GM12878 (cell line): ENCODE data around the gene SMARCD1. TPM values are rescaled to one million over a fixed set of nuclear protein-coding genes. Genes with fewer than 3 reads are reported as not detected.

Experiments used
- ATAC-seq: fragments of 200-7000 bp; cut with Tn5 transposase; 3 replicates; pipeline ENCODE4 v1.9.1; 2020; ENCODE audit warnings: mild to moderate bottlenecking, moderate library complexity
- BruUV-seq: library from RNA; stranded (reverse); fragments of 400-500 nt; replicated peaks from 2 replicates; lab custom pipeline; 2021; lab: Mats Ljungman, UMichigan
- CTCF ChIA-PET: fragments of 300-600 bp; sonication (Branson Sonifier 250); formaldehyde crosslinking; extraction: SDS; loops from one replicate; lab custom pipeline; 2021; ENCODE audit warnings: inconsistent platforms; lab: Yijun Ruan, JAX
- POLR2A ChIA-PET: fragments of 350-600 bp; formaldehyde crosslinking; extraction: SDS; loops from one replicate; lab custom pipeline; 2021; ENCODE audit warnings: inconsistent platforms; lab: Charles Lee
- RAD21 ChIA-PET: fragments of 300-600 bp; sonication (Branson Sonifier 250); formaldehyde crosslinking; loops from one replicate; lab custom pipeline; 2023; ENCODE audit warnings: antibody characterized with exemption; ENCODE audit not compliant: unreplicated experiment; lab: Charles Lee
- SMC1A ChIA-PET: fragments of 300-600 bp; sonication (Branson Sonifier 250); formaldehyde crosslinking; loops from one replicate; lab custom pipeline; 2023; ENCODE audit not compliant: unreplicated experiment, uncharacterized antibody; lab: Charles Lee
- DNase-seq: peaks from one replicate; pipeline ENCODE4 v3.0.0-alpha.2; 2011; ENCODE audit warnings: low read depth, low spot score
- FAIRE-seq: peaks from 3 replicates; lab custom pipeline; 2011; peaks lifted over from hg19 to GRCh38; lab: Jason Lieb, UNC
- H2AFZ ChIP-seq: 2 replicates; pipeline ENCODE4 v1.6.0; 2011; ENCODE audit warnings: low read depth, low read length, control low read depth; ENCODE audit not compliant: control insufficient read depth
- H3K27ac ChIP-seq: 2 replicates; pipeline ENCODE4 v1.5.1; 2011; ENCODE audit warnings: control low read depth; ENCODE audit not compliant: control insufficient read depth, insufficient read depth
- H3K27me3 ChIP-seq, 2 experiments: replicated peaks in 1 of 2; 2 replicates each; pipeline versions ENCODE4 v1.6.0 to v1.6.1; 2011; ENCODE audit warnings: low read length in 1 of 2; ENCODE audit not compliant: control insufficient read depth in 2 of 2, insufficient read depth in 2 of 2
- H3K36me3 ChIP-seq, 2 experiments: 2 replicates each; pipeline ENCODE4 v1.5.1; 2011; ENCODE audit warnings: low read length in 1 of 2; ENCODE audit not compliant: control insufficient read depth in 2 of 2, insufficient read depth in 2 of 2
- H3K4me1 ChIP-seq: 2 replicates; pipeline ENCODE4 v1.6.1; 2011; ENCODE audit warnings: mild to moderate bottlenecking, low read length, moderate library complexity, mixed read lengths; ENCODE audit not compliant: control insufficient read depth, insufficient read depth
- H3K4me2 ChIP-seq: 2 replicates; pipeline ENCODE4 v1.6.0; 2011; ENCODE audit warnings: control low read depth; ENCODE audit not compliant: control insufficient read depth, insufficient read depth
- H3K4me3 ChIP-seq: fragments of 200-600 bp; sonication (generic); 2 replicates; pipeline ENCODE4 v1.5.1; 2016
- H3K79me2 ChIP-seq: 2 replicates; pipeline ENCODE4 v1.6.0; 2011; ENCODE audit warnings: low read length; ENCODE audit not compliant: control insufficient read depth, insufficient read depth
- H3K9ac ChIP-seq: 2 replicates; pipeline ENCODE4 v1.8.0; 2011; ENCODE audit warnings: low read length, control low read depth, mixed read lengths; ENCODE audit not compliant: control insufficient read depth, insufficient read depth
- H3K9me3 ChIP-seq: replicated peaks from 3 replicates; pipeline ENCODE4 v1.5.1; 2011; ENCODE audit warnings: mild to moderate bottlenecking, low read length; ENCODE audit not compliant: control insufficient read depth, insufficient read depth
- H4K20me1 ChIP-seq: 2 replicates; pipeline ENCODE4 v1.6.0; 2011; ENCODE audit not compliant: control insufficient read depth, insufficient read depth
- BACH1 ChIP-seq: fragments of 450-650 bp; IDR thresholded peaks from 2 replicates; pipeline ENCODE4 v1.6.1; 2017; ENCODE audit warnings: mild to moderate bottlenecking, borderline replicate concordance
- BHLHE40 ChIP-seq, 2 experiments: fragments of 450-650 bp in 1 of 2; IDR thresholded peaks; 2 replicates each; pipeline ENCODE4 v1.6.1; 2011 to 2017; ENCODE audit warnings: low read depth in 2 of 2, borderline replicate concordance in 1 of 2, improper control_type of control experiment in 1 of 2, low read length in 1 of 2, mild to moderate bottlenecking in 1 of 2
- CBX3 ChIP-seq: fragments of 200-600 bp; sonication (generic); IDR thresholded peaks from 2 replicates; pipeline ENCODE4 v1.6.1; 2016; ENCODE audit warnings: low read depth, borderline replicate concordance
- CHD1 ChIP-seq: IDR thresholded peaks from 2 replicates; pipeline ENCODE4 v1.6.1; 2012; ENCODE audit warnings: low read depth, low read length, improper control_type of control experiment
- EED ChIP-seq: sonication (generic); IDR thresholded peaks from 2 replicates; pipeline ENCODE4 v1.6.1; 2016; ENCODE audit warnings: antibody characterized with exemption, low read depth
- ETV6 ChIP-seq, 2 experiments: fragments of 450-650 bp in 1 of 2; IDR thresholded peaks in 1 of 2; conservative IDR thresholded peaks in 1 of 2; 2 replicates each; pipeline ENCODE4 v1.6.1; 2014; ENCODE audit warnings: antibody characterized with exemption in 1 of 2, borderline replicate concordance in 1 of 2, low read depth in 1 of 2, mild to moderate bottlenecking in 1 of 2, moderate library complexity in 1 of 2
- HCFC1 ChIP-seq: fragments of 150-350 bp; IDR thresholded peaks from 2 replicates; pipeline ENCODE4 v1.6.1; 2014; ENCODE audit warnings: low read length
- JUNB ChIP-seq: IDR thresholded peaks from 2 replicates; pipeline ENCODE4 v1.6.1; 2016; ENCODE audit warnings: antibody characterized with exemption, mild to moderate bottlenecking
- NBN ChIP-seq: fragments of 450-650 bp; IDR thresholded peaks from 2 replicates; pipeline ENCODE4 v1.6.1; 2016
- PAX5 ChIP-seq: IDR thresholded peaks from 2 replicates; pipeline ENCODE4 v1.6.1; 2011; ENCODE audit warnings: low read depth, low read length, borderline replicate concordance
- PBX3 ChIP-seq: IDR thresholded peaks from 2 replicates; pipeline ENCODE4 v1.6.1; 2011; ENCODE audit warnings: mild to moderate bottlenecking, low read depth, low read length, moderate library complexity; ENCODE audit not compliant: insufficient replicate concordance
- TAF1 ChIP-seq: IDR thresholded peaks from 2 replicates; pipeline ENCODE4 v1.6.1; 2011; ENCODE audit warnings: mild to moderate bottlenecking, low read depth, low read length, borderline replicate concordance
- USF2 ChIP-seq: IDR thresholded peaks from 2 replicates; pipeline ENCODE4 v1.6.1; 2011; ENCODE audit warnings: low read depth, low read length, improper control_type of control experiment, borderline replicate concordance
- YY1 ChIP-seq: IDR thresholded peaks from 2 replicates; pipeline ENCODE4 v1.6.1; 2011; ENCODE audit warnings: low read depth, mild to moderate bottlenecking, low read length
- WGBS: methylation state at CpG from one replicate; pipeline ENCODE4 v1.1.6; 2016; ENCODE audit warnings: low lambda C conversion rate; ENCODE audit not compliant: insufficient replicate concordance, insufficient coverage; ENCODE audit errors: missing lambda C conversion rate; 5-methylcytosine and 5-hydroxymethylcytosine counted together
- in situ Hi-C: fragments of 300-500 bp; cut with MboI; formaldehyde crosslinking; loops from 9 replicates; pipeline ENCODE4 v1.14.3; 2018; ENCODE audit warnings: mixed read lengths
- intact Hi-C: fragments of 100-400 bp; cut with micrococcal nuclease; formaldehyde crosslinking; loops from one replicate; pipeline ENCODE4 v1.14.2; 2022; ENCODE audit not compliant: unreplicated experiment
- polyA plus RNA-seq, 11 experiments: library from polyadenylated mRNA; depleted of rRNA in 4 of 11; unstranded in 6 of 11; stranded (reverse) in 5 of 11; fragments of >200 nt; fragmentation: Nextera tagmentation in 4 of 11; fragmentation: Illumina TruSeq in 1 of 11; extraction: Ambion mirVana in 4 of 11; extraction: Trizol in 1 of 11; gene quantifications; 1 replicate in 1 of 11; 2 replicates in 10 of 11; pipeline versions ENCODE4 v1.2.1 to v1.2.3, GENCODE V29; 2011 to 2016; ENCODE audit warnings: inconsistent platforms in 2 of 11, missing spikeins in 2 of 11, low read depth in 1 of 11
- total RNA-seq, 4 experiments: library from RNA; depleted of rRNA in 3 of 4; stranded (reverse); fragments of >200 nt in 3 of 4; fragmentation: Illumina TruSeq in 1 of 4; extraction: Trizol in 1 of 4; gene quantifications; 2 replicates each; pipeline versions ENCODE4 v1.2.1 to v1.2.3, GENCODE V29; 2013 to 2021

SMARCD1 gene
- total and polyA plus RNA-seq, 10 of the 15 experiments (the other 5 are each of a cell fraction or from before 2014, with no cell fraction given) = 1.4 to 92.4 (median 58.9) TPM

GRCh38 chr12:50087995-50088394 lies 2.9 kb downstream of the SMARCD1 start:
- no peak overlapping the region for H3K27ac ChIP-seq
- 67% methylated on average over 3 of the region's 3 CpGs for WGBS
- no peak for TF ChIP-seq CBX3
- TF ChIP-seq CHD1 = no peak
- no peak for TF ChIP-seq PAX5
- TF ChIP-seq YY1 = no peak
- no peak for TF ChIP-seq PBX3
- TF ChIP-seq ETV6 (conservative IDR thresholded peaks at IDR 0.05 in 1 of 2, IDR thresholded peaks at IDR 0.05 in 1 of 2; ENCODE audit: borderline replicate concordance in 1 of 2, low read depth in 1 of 2) = no peak
- TF ChIP-seq BACH1 = no peak
- TF ChIP-seq HCFC1 = no peak
- no peak for TF ChIP-seq JUNB
- no peak for TF ChIP-seq NBN
- TF ChIP-seq USF2 = no peak
- no peak for TF ChIP-seq BHLHE40 (IDR thresholded peaks at IDR 0.05; ENCODE audit: borderline replicate concordance in 1 of 2, low read depth in 2 of 2, low read length in 1 of 2)
- no peak for TF ChIP-seq TAF1
- no peak for TF ChIP-seq EED
- H3K9ac ChIP-seq = no peak overlapping the region
- H3K27me3 ChIP-seq = no peaks in the 10 kb centered on the region
- SMC1A ChIA-PET = interaction anchor here (0.6 to 3.9 kb wide), 13 partner anchors 9 to 344 kb away, joined by 3 to 29 read pairs (median 3); partner anchors contain the start of genes CERS5 and COX14
- intact Hi-C loops (loop anchor here (1.0 kb wide), 1 partner anchor 87 kb away; no protein-coding TSS in a partner anchor), in situ Hi-C loops (no loop called here)
- no peak overlapping the region for H3K4me2 ChIP-seq
- H3K36me3 ChIP-seq = peaks cover 0 to 20% of the 10 kb centered on the region in 2 experiments
- peaks cover 9% of the 10 kb centered on the region for H3K79me2 ChIP-seq
- DNase-seq (no peak), FAIRE-seq (no peak), ATAC-seq (no peak)
- H4K20me1 ChIP-seq = 0 out of 2 replicates have a peak, but pooled peaks cover 4% of the 10 kb centered on the region
- RAD21 ChIA-PET = interaction anchor here (1.3 to 5.6 kb wide), 9 partner anchors 23 to 227 kb away, joined by 3 to 47 read pairs (median 5); partner anchors contain the start of genes CERS5 and COX14
- no peaks in the 10 kb centered on the region for H3K4me1 ChIP-seq
- POLR2A ChIA-PET = interaction anchor here (0.6 to 1.2 kb wide), 3 partner anchors 23 to 59 kb away, joined by 5 to 8 read pairs (median 5); no protein-coding TSS in a partner anchor
- BruUV-seq = no TSS peak
- CTCF ChIA-PET = interaction anchor here (0.8 to 9.0 kb wide), 24 partner anchors 10 to 342 kb away, joined by 3 to 250 read pairs (median 5); partner anchors contain the start of genes CERS5, COX14, GPD1 and LIMA1
- H3K9me3 ChIP-seq = no peaks in the 10 kb centered on the region
- no peak overlapping the region for H2AFZ ChIP-seq
- H3K4me3 ChIP-seq = no peak overlapping the region
